GM12891 (cell line): ENCODE data around the gene STK11.

Experiments
- PAX5 ChIP-seq: IDR thresholded peaks from 2 replicates; pipeline ENCODE4 v1.6.1; 2011; ENCODE audit warnings: low read length, moderate library complexity, mild to moderate bottlenecking; ENCODE audit not compliant: insufficient read depth, severe bottlenecking
- POLR2A ChIP-seq: IDR thresholded peaks from 2 replicates; pipeline ENCODE4 v1.6.1; 2011; ENCODE audit warnings: low read depth, low read length, control low read depth
- POLR2AphosphoS5 ChIP-seq: IDR thresholded peaks from 2 replicates; pipeline ENCODE4 v1.6.1; 2011; ENCODE audit warnings: low read depth, low read length, control low read depth
- SPI1 ChIP-seq: IDR thresholded peaks from 2 replicates; pipeline ENCODE4 v1.6.1; 2011; ENCODE audit warnings: low read depth, low read length, control low read depth
- TAF1 ChIP-seq: IDR thresholded peaks from 2 replicates; pipeline ENCODE4 v1.6.1; 2011; ENCODE audit warnings: low read depth, low read length, control low read depth

GRCh38 chr19:1259206-1259875, 53.8 kb downstream of the STK11 start:
- TF ChIP-seq POLR2AphosphoS5 (peak; percentile 88), POLR2A (peak; percentile 86), PAX5 (no peak), TAF1 (no peak), SPI1 (peak; percentile 52)
